NCI-H510A treated with DMSO at 0.1 percent for 48 hours (cell line): ENCODE measurements around the gene DPM2.

Experiments
- DNase-seq: peaks from one replicate; lab custom pipeline; 2025; lab: John Stamatoyannopoulos, UW

Gene DPM2

GRCh38 chr9:127918183-127919107, 19.2 kb downstream of the DPM2 start:
- DNase-seq: no peak

- no peak for DNase-seq
Measured at GRCh38 chr9:127917603-127918002, 20.1 kb downstream of the DPM2 start.

- DNase-seq: peak; percentile 79
Measured at GRCh38 chr9:127916720-127917581, 20.7 kb downstream of the DPM2 start, which contains the start of gene ST6GALNAC4. Gene ST6GALNAC4, minus strand, starts transcription at chr9:127917041. Its CDS starts 622 bp downstream, at chr9:127916419.

GRCh38 chr9:127915801-127916719, 21.6 kb downstream of the DPM2 start:
- peak; percentile 49 for DNase-seq

GRCh38 chr9:127915325-127915752, 22.3 kb downstream of the DPM2 start:
- no peak for DNase-seq

GRCh38 chr9:127913682-127914081, 24.0 kb downstream of the DPM2 start:
- peak; percentile 39 for DNase-seq

- peak; percentile 97 for DNase-seq
Measured at GRCh38 chr9:127912882-127913281, 24.8 kb downstream of the DPM2 start.

GRCh38 chr9:127912296-127912695, 25.4 kb downstream of the DPM2 start:
- DNase-seq: no peak

GRCh38 chr9:127910613-127911205, 26.9 kb downstream of the DPM2 start:
- no peak for DNase-seq

GRCh38 chr9:127909839-127910273, 27.8 kb downstream of the DPM2 start:
- no peak for DNase-seq

- DNase-seq: no peak
Measured at GRCh38 chr9:127908660-127908926, 29.1 kb downstream of the DPM2 start.

- no peak for DNase-seq
Measured at GRCh38 chr9:127907867-127908659, 29.6 kb downstream of the DPM2 start.

GRCh38 chr9:127905788-127906191, 31.9 kb downstream of the DPM2 start:
- no peak for DNase-seq

- DNase-seq: no peak
Measured at GRCh38 chr9:127905004-127905728, 32.5 kb downstream of the DPM2 start.

GRCh38 chr9:127904561-127905003, 33.1 kb downstream of the DPM2 start:
- DNase-seq: no peak

- DNase-seq: peak; percentile 43
Measured at GRCh38 chr9:127903557-127904475, 33.8 kb downstream of the DPM2 start.

GRCh38 chr9:127899128-127899943, 38.3 kb downstream of the DPM2 start, which contains the start of gene ST6GALNAC6:
Gene ST6GALNAC6, minus strand, starts transcription at chr9:127899603. Its CDS starts 1,622 bp downstream, at chr9:127897981.
- DNase-seq: peak; percentile 30
